Adipocyte (in vitro differentiated cells): ENCODE measurements around the gene PCK2.

Experiments used
- DNase-seq: peaks from one replicate; pipeline ENCODE4 v3.0.0-alpha.2; 2015; ENCODE audit warnings: low read depth
- H3K27me3 ChIP-seq: replicated peaks from 2 replicates; pipeline ENCODE4 v1.7.0; 2013; ENCODE audit warnings: mild to moderate bottlenecking, low read length, moderate library complexity; ENCODE audit not compliant: control insufficient read depth, insufficient read depth
- H3K36me3 ChIP-seq: 2 replicates; pipeline ENCODE4 v1.7.0; 2013; ENCODE audit warnings: low read length, mild to moderate bottlenecking, moderate library complexity; ENCODE audit not compliant: control insufficient read depth, insufficient read depth, severe bottlenecking
- H3K4me1 ChIP-seq: 2 replicates; pipeline ENCODE4 v1.7.0; 2013; ENCODE audit warnings: mild to moderate bottlenecking, low read length, moderate library complexity; ENCODE audit not compliant: control insufficient read depth, insufficient read depth
- H3K4me3 ChIP-seq: 2 replicates; pipeline ENCODE4 v1.7.0; 2013; ENCODE audit warnings: mild to moderate bottlenecking, low read length, moderate library complexity
- H3K9ac ChIP-seq: 2 replicates; pipeline ENCODE4 v1.7.0; 2013; ENCODE audit warnings: mild to moderate bottlenecking, low read length, moderate library complexity
- H3K9me3 ChIP-seq: 2 replicates; pipeline ENCODE4 v1.7.0; 2013; ENCODE audit warnings: mild to moderate bottlenecking, low read length, moderate library complexity; ENCODE audit not compliant: control insufficient read depth

The PCK2 gene

GRCh38 chr14:24138396-24139271 lies 44.5 kb downstream of the PCK2 start:
- H3K27me3 ChIP-seq = no peaks in the 10 kb centered on the region
- H3K4me3 ChIP-seq = no peak overlapping the region
- H3K9me3 ChIP-seq = no peaks in the 10 kb centered on the region
- no peak for DNase-seq
- no peak overlapping the region for H3K9ac ChIP-seq
- H3K36me3 ChIP-seq = peaks cover 21% of the 10 kb centered on the region
- peaks cover 20% of the 10 kb centered on the region for H3K4me1 ChIP-seq

- H3K4me3 ChIP-seq = no peak overlapping the region
- no peak overlapping the region for H3K9ac ChIP-seq
- no peaks in the 10 kb centered on the region for H3K27me3 ChIP-seq
- H3K4me1 ChIP-seq = peaks cover 24% of the 10 kb centered on the region
- peaks cover 21% of the 10 kb centered on the region for H3K36me3 ChIP-seq
- no peaks in the 10 kb centered on the region for H3K9me3 ChIP-seq
- DNase-seq = no peak
Measured at GRCh38 chr14:24139272-24139934, 45.3 kb downstream of the PCK2 start.

- H3K27me3 ChIP-seq = no peaks in the 10 kb centered on the region
Measured at GRCh38 chr14:24141097-24141880, 47.2 kb downstream of the PCK2 start, which contains the start of gene EMC9. EMC9 (minus strand) TSS chr14:24141591; CDS start chr14:24141304, 287 bp downstream.

GRCh38 chr14:24143511-24143910 lies 49.4 kb downstream of the PCK2 start:
- H3K4me1 ChIP-seq = peaks cover 33% of the 10 kb centered on the region
- H3K36me3 ChIP-seq = peaks cover 11% of the 10 kb centered on the region
- H3K9me3 ChIP-seq = no peaks in the 10 kb centered on the region
- no peaks in the 10 kb centered on the region for H3K27me3 ChIP-seq
- H3K9ac ChIP-seq = no peak overlapping the region
- no peak for DNase-seq
- no peak overlapping the region for H3K4me3 ChIP-seq

More at GRCh38 chr14:24141097-24141880, 47.2 kb downstream of the PCK2 start, which contains the start of gene EMC9:
- peaks cover 35% of the 10 kb centered on the region for H3K4me1 ChIP-seq
- H3K4me3 ChIP-seq = peak within 1 kb of the TSS; percentile 87
- H3K9me3 ChIP-seq = no peaks in the 10 kb centered on the region
- H3K9ac ChIP-seq = peak within 1 kb of the TSS; percentile 88
- H3K36me3 ChIP-seq = peaks cover 21% of the 10 kb centered on the region
- DNase-seq = peak; percentile 100

- Histone ChIP-seq H3K4me3 (no peak overlapping the region), H3K27me3 (no peaks in the 10 kb centered on the region), H3K9me3 (no peaks in the 10 kb centered on the region), H3K4me1 (peaks cover 36% of the 10 kb centered on the region), H3K36me3 (peaks cover 5% of the 10 kb centered on the region), H3K9ac (no peak overlapping the region)
- no peak for DNase-seq
Measured at GRCh38 chr14:24144451-24144850, 50.3 kb downstream of the PCK2 start.

GRCh38 chr14:24145219-24145618 lies 51.1 kb downstream of the PCK2 start:
- peak overlapping the region; percentile 97 for H3K4me3 ChIP-seq
- H3K9ac ChIP-seq = peak overlapping the region; percentile 92
- peaks cover 36% of the 10 kb centered on the region for H3K4me1 ChIP-seq
- no peaks in the 10 kb centered on the region for H3K27me3 ChIP-seq
- H3K36me3 ChIP-seq = peaks cover 11% of the 10 kb centered on the region
- no peak for DNase-seq
- H3K9me3 ChIP-seq = no peaks in the 10 kb centered on the region

GRCh38 chr14:24145690-24146452 lies 51.8 kb downstream of the PCK2 start:
- H3K4me1 ChIP-seq = peaks cover 36% of the 10 kb centered on the region
- H3K9ac ChIP-seq = peak overlapping the region; percentile 92
- H3K36me3 ChIP-seq = peaks cover 18% of the 10 kb centered on the region
- no peak for DNase-seq
- no peaks in the 10 kb centered on the region for H3K9me3 ChIP-seq
- no peaks in the 10 kb centered on the region for H3K27me3 ChIP-seq
- H3K4me3 ChIP-seq = peak overlapping the region; percentile 97

GRCh38 chr14:24146453-24146977 lies 52.4 kb downstream of the PCK2 start, which contains the start of gene PSME2:
PSME2 (minus strand) TSS chr14:24146610; CDS start chr14:24146581, 29 bp downstream.
- Histone ChIP-seq H3K36me3 (peaks cover 24% of the 10 kb centered on the region), H3K9ac (peak within 1 kb of the TSS; percentile 95), H3K9me3 (no peaks in the 10 kb centered on the region), H3K27me3 (no peaks in the 10 kb centered on the region), H3K4me3 (peak within 1 kb of the TSS; percentile 97), H3K4me1 (peaks cover 36% of the 10 kb centered on the region)
- DNase-seq = peak; percentile 97

- H3K36me3 ChIP-seq = peaks cover 31% of the 10 kb centered on the region
- no peaks in the 10 kb centered on the region for H3K9me3 ChIP-seq
- DNase-seq = peak; percentile 99
- H3K4me1 ChIP-seq = peaks cover 31% of the 10 kb centered on the region
- H3K9ac ChIP-seq = peak within 1 kb of the TSS; percentile 95
- no peaks in the 10 kb centered on the region for H3K27me3 ChIP-seq
- H3K4me3 ChIP-seq = peak within 1 kb of the TSS; percentile 97
Measured at GRCh38 chr14:24146978-24147760, 53.1 kb downstream of the PCK2 start, which contains the start of gene RNF31. RNF31 (plus strand) TSS chr14:24147498; CDS start chr14:24147699, 201 bp downstream.
